IMR-90 (cell line): ENCODE data around the gene UBQLN2. TPM values are rescaled to one million over a fixed set of nuclear protein-coding genes. Genes with fewer than 3 reads are reported as not detected.

Source experiments
- ATAC-seq: fragments of 200-7000 bp; cut with Tn5 transposase; 2 replicates; pipeline ENCODE4 v1.9.1; 2020; ENCODE audit warnings: low read depth, mild to moderate bottlenecking, moderate library complexity
- BruUV-seq: library from RNA; stranded (reverse); fragments of 400-500 nt; replicated peaks from 2 replicates; lab custom pipeline; 2021; lab: Mats Ljungman, UMichigan
- CTCF ChIA-PET: fragments of 300-600 bp; formaldehyde crosslinking; extraction: SDS; loops from one replicate; lab custom pipeline; 2021; ENCODE audit warnings: antibody characterized with exemption; lab: Yijun Ruan, JAX
- POLR2A ChIA-PET: fragments of 300-600 bp; sonication (Branson Sonifier 250); formaldehyde crosslinking; loops from one replicate; lab custom pipeline; 2022; ENCODE audit warnings: antibody characterized with exemption; ENCODE audit not compliant: unreplicated experiment; lab: Charles Lee
- DNase-seq: peaks from one replicate; pipeline ENCODE4 v3.0.0; 2013
- H2AFZ ChIP-seq: replicated peaks from 2 replicates; pipeline ENCODE3; 2013; ENCODE audit warnings: low read length, mild to moderate bottlenecking; ENCODE audit not compliant: poor library complexity
- H2AK5ac ChIP-seq: 2 replicates; pipeline ENCODE4 v1.6.1; 2013; ENCODE audit warnings: low read depth, low read length, inconsistent platforms
- H2AK9ac ChIP-seq: replicated peaks from 2 replicates; pipeline ENCODE3; 2013; ENCODE audit warnings: mild to moderate bottlenecking, low read depth, low read length, moderate library complexity; ENCODE audit not compliant: poor library complexity
- H2BK120ac ChIP-seq: 2 replicates; pipeline ENCODE4 v1.6.1; 2013; ENCODE audit warnings: low read depth, low read length, inconsistent platforms
- H2BK15ac ChIP-seq: 3 replicates; pipeline ENCODE4 v1.6.1; 2013; ENCODE audit warnings: low read depth, low read length, inconsistent platforms
- H2BK20ac ChIP-seq: 2 replicates; pipeline ENCODE4 v1.6.1; 2013; ENCODE audit warnings: low read depth, mild to moderate bottlenecking, inconsistent platforms, low read length, moderate library complexity
- H2BK5ac ChIP-seq: 2 replicates; pipeline ENCODE4 v1.6.1; 2013; ENCODE audit warnings: mild to moderate bottlenecking, low read depth, low read length, inconsistent platforms; ENCODE audit not compliant: poor library complexity, severe bottlenecking
- H3K14ac ChIP-seq: replicated peaks from 2 replicates; pipeline ENCODE4 v1.6.1; 2013; ENCODE audit warnings: low read depth, low read length, inconsistent platforms
- H3K18ac ChIP-seq: 2 replicates; pipeline ENCODE4 v1.6.1; 2013; ENCODE audit warnings: low read depth, low read length, control low read depth
- H3K23ac ChIP-seq: 2 replicates; pipeline ENCODE4 v1.6.1; 2013; ENCODE audit warnings: low read depth, low read length, inconsistent platforms
- H3K27ac ChIP-seq: 2 replicates; pipeline ENCODE4 v1.5.1; 2013; ENCODE audit warnings: mild to moderate bottlenecking, control low read depth, low read length; ENCODE audit not compliant: insufficient read depth
- H3K27me3 ChIP-seq: 2 replicates; pipeline ENCODE4 v1.6.1; 2013; ENCODE audit warnings: low read length; ENCODE audit not compliant: control insufficient read depth, insufficient read depth
- H3K36me3 ChIP-seq: 2 replicates; pipeline ENCODE4 v1.6.1; 2013; ENCODE audit warnings: low read length, mixed read lengths; ENCODE audit not compliant: control insufficient read depth, insufficient read depth
- H3K4ac ChIP-seq: 2 replicates; pipeline ENCODE4 v1.6.1; 2013; ENCODE audit warnings: low read depth, low read length, inconsistent platforms
- H3K4me1 ChIP-seq: 2 replicates; pipeline ENCODE4 v1.6.1; 2013; ENCODE audit warnings: low read length, mixed read lengths; ENCODE audit not compliant: control insufficient read depth, insufficient read depth
- H3K4me2 ChIP-seq: 2 replicates; pipeline ENCODE4 v1.6.1; 2013; ENCODE audit warnings: low read depth, mild to moderate bottlenecking, control low read depth, low read length, moderate library complexity
- H3K4me3 ChIP-seq: 2 replicates; pipeline ENCODE4 v1.5.1; 2013; ENCODE audit warnings: low read depth, mild to moderate bottlenecking, control low read depth, low read length, moderate library complexity; ENCODE audit not compliant: insufficient read depth
- H3K56ac ChIP-seq: 2 replicates; pipeline ENCODE4 v1.6.1; 2013; ENCODE audit warnings: low read length, inconsistent platforms; ENCODE audit not compliant: insufficient read depth; ENCODE audit errors: extremely low read depth
- H3K79me1 ChIP-seq, 2 experiments: 2 replicates each; pipeline ENCODE4 v1.6.1; 2013; ENCODE audit warnings: low read length in 2 of 2, inconsistent platforms in 1 of 2, low read depth in 1 of 2
- H3K9ac ChIP-seq: 2 replicates; pipeline ENCODE4 v1.6.1; 2013; ENCODE audit warnings: low read depth, low read length, control low read depth
- H3K9me1 ChIP-seq: 2 replicates; pipeline ENCODE4 v1.6.1; 2013; ENCODE audit warnings: low read length, inconsistent platforms; ENCODE audit not compliant: insufficient read depth
- H3K9me3 ChIP-seq: 2 replicates; pipeline ENCODE4 v1.6.1; 2013; ENCODE audit warnings: low read length; ENCODE audit not compliant: control insufficient read depth, insufficient read depth
- H4K20me1 ChIP-seq: 2 replicates; pipeline ENCODE4 v1.6.1; 2013; ENCODE audit warnings: low read length, inconsistent platforms; ENCODE audit not compliant: insufficient read depth
- H4K5ac ChIP-seq: 2 replicates; pipeline ENCODE4 v1.6.1; 2013; ENCODE audit warnings: mild to moderate bottlenecking, low read depth, low read length, control low read depth
- H4K8ac ChIP-seq, 2 experiments: 2 replicates each; pipeline ENCODE4 v1.6.1; 2013; ENCODE audit warnings: low read depth in 2 of 2, low read length in 2 of 2, control low read depth in 1 of 2, inconsistent platforms in 1 of 2
- H4K91ac ChIP-seq: 2 replicates; pipeline ENCODE4 v1.6.1; 2013; ENCODE audit warnings: low read depth, low read length, inconsistent platforms; ENCODE audit not compliant: insufficient read depth
- CHD1 ChIP-seq: IDR thresholded peaks from 2 replicates; pipeline ENCODE4 v1.6.1; 2012; ENCODE audit warnings: low read depth, low read length, improper control_type of control experiment
- FOS ChIP-seq: fragments of 150-350 bp; IDR thresholded peaks from 2 replicates; pipeline ENCODE4 v1.6.1; 2016; ENCODE audit warnings: low read depth, low read length
- MAZ ChIP-seq: IDR thresholded peaks from 2 replicates; pipeline ENCODE4 v1.6.1; 2012; ENCODE audit warnings: low read depth, mild to moderate bottlenecking, low read length, improper control_type of control experiment, moderate library complexity, borderline replicate concordance
- POLR2A ChIP-seq: IDR thresholded peaks from 2 replicates; pipeline ENCODE4 v1.6.1; 2012; ENCODE audit warnings: mild to moderate bottlenecking, low read depth, low read length
- RAD21 ChIP-seq: IDR thresholded peaks from 2 replicates; pipeline ENCODE4 v1.6.1; 2012; ENCODE audit warnings: low read length, improper control_type of control experiment
- RFX5 ChIP-seq: IDR thresholded peaks from 2 replicates; pipeline ENCODE4 v1.8.0; 2012; ENCODE audit warnings: low read depth, mild to moderate bottlenecking, low read length, moderate library complexity
- WGBS, 2 experiments: methylation state at CpG; one replicate each; pipeline versions ENCODE4 v1.1.5 to v1.1.7; 2013; ENCODE audit warnings: missing lambda C conversion rate in 2 of 2; ENCODE audit not compliant: insufficient read length in 1 of 2; ENCODE audit errors: extremely low coverage in 2 of 2; 5-methylcytosine and 5-hydroxymethylcytosine counted together
- dilution Hi-C: fragments of 300-500 bp; cut with HindIII; formaldehyde crosslinking; loops from one replicate; pipeline ENCODE4 v1.14.3; 2018; ENCODE audit warnings: low sequenced_read_pairs; ENCODE audit not compliant: unreplicated experiment
- in situ Hi-C: fragments of 300-500 bp; cut with MboI; formaldehyde crosslinking; loops from 3 replicates; pipeline ENCODE4 v1.14.3; 2019; ENCODE audit warnings: low sequenced_read_pairs, inconsistent platforms, mixed read lengths
- intact Hi-C: fragments of 100-400 bp; cut with micrococcal nuclease; formaldehyde crosslinking; loops from 2 replicates; pipeline ENCODE4 v1.10.0; 2022
- polyA plus RNA-seq, 3 experiments: library from polyadenylated mRNA; depleted of rRNA; stranded (reverse); fragments of >200 nt; gene quantifications; 2 replicates each; pipeline ENCODE4 v1.2.3, GENCODE V29; 2012; ENCODE audit warnings: low replicate concordance in 1 of 3
- total RNA-seq: library from RNA; depleted of rRNA; stranded (reverse); fragments of >200 nt; gene quantifications from 2 replicates; pipeline ENCODE4 v1.2.3, GENCODE V29; 2012
- TF ChIP-seq, protein P1 (sequence below): fragments of 150-350 bp; IDR thresholded peaks from 2 replicates; pipeline ENCODE4 v1.6.1; 2016; ENCODE audit warnings: low read depth, mild to moderate bottlenecking, low read length, moderate library complexity, borderline replicate concordance
- TF ChIP-seq, protein P2 (sequence below): conservative IDR thresholded peaks from 2 replicates; pipeline ENCODE4 v1.5.1; 2012; ENCODE audit warnings: mild to moderate bottlenecking, low read depth, low read length, improper control_type of control experiment

UBQLN2 gene
- total and polyA plus RNA-seq, 2 of the 4 experiments (the other 2 are of a cell fraction) = 4.1 to 24.5 TPM

DNA sequence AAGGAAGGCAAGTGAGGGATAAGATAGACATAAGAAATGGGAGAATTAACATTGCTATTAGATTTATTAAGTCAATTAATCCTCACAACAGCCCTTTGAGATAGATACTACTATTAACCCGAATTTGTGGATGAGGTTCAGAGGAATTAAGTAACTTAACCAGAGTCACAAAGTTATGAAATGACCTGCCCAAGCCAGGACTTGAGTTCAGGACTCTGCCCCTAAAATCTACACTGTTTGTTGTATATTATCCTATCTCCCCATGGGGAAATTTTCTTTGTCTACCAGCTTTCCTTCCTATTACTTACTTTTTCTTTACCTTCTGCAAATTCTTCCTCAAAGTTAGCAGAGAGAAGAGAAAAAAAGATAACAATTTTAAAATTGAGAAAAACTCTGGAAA is 33.4 kb upstream of the UBQLN2 start:
- Histone ChIP-seq H4K91ac (no peak overlapping the region), H2BK15ac (no peak overlapping the region), H3K27ac (no peak overlapping the region), H2AFZ (no peak overlapping the region), H3K23ac (no peak overlapping the region), H3K18ac (no peak overlapping the region), H3K4me2 (no peak overlapping the region), H3K4me1 (no peaks in the 10 kb centered on the region), H3K9me1 (no peaks in the 10 kb centered on the region), H2AK5ac (no peak overlapping the region), H3K56ac (no peak overlapping the region), H3K9ac (no peak overlapping the region), H2BK120ac (no peak overlapping the region), H3K79me1 (no peaks in the 10 kb centered on the region), H2AK9ac (no peak overlapping the region), H3K14ac (no peak overlapping the region), H3K4ac (no peak overlapping the region), H4K5ac (no peak overlapping the region), H3K4me3 (no peak overlapping the region), H3K27me3 (no peaks in the 10 kb centered on the region), H2BK20ac (no peak overlapping the region), H3K36me3 (no peaks in the 10 kb centered on the region), H4K8ac (no peak overlapping the region), H4K20me1 (no peaks in the 10 kb centered on the region), H2BK5ac (no peak overlapping the region), H3K9me3 (no peaks in the 10 kb centered on the region)
- ChIA-PET CTCF (no interaction called here), POLR2A (no interaction called here)
- ATAC-seq (no peak), DNase-seq (no peak)
- in situ Hi-C loops = no loop called here
- no TSS peak for BruUV-seq
- dilution Hi-C loops = no loop called here
- intact Hi-C loops = no loop called here
- no CpG with 5 or more reads among the region's 1 CpG for WGBS, 2 experiments
- TF ChIP-seq FOS (no peak), MAZ (no peak), RAD21 (no peak), POLR2A (no peak), RFX5 (no peak), CHD1 (no peak)
- TF ChIP-seq, protein P1, sequence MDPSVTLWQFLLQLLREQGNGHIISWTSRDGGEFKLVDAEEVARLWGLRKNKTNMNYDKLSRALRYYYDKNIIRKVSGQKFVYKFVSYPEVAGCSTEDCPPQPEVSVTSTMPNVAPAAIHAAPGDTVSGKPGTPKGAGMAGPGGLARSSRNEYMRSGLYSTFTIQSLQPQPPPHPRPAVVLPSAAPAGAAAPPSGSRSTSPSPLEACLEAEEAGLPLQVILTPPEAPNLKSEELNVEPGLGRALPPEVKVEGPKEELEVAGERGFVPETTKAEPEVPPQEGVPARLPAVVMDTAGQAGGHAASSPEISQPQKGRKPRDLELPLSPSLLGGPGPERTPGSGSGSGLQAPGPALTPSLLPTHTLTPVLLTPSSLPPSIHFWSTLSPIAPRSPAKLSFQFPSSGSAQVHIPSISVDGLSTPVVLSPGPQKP = no peak
- TF ChIP-seq, protein P2, sequence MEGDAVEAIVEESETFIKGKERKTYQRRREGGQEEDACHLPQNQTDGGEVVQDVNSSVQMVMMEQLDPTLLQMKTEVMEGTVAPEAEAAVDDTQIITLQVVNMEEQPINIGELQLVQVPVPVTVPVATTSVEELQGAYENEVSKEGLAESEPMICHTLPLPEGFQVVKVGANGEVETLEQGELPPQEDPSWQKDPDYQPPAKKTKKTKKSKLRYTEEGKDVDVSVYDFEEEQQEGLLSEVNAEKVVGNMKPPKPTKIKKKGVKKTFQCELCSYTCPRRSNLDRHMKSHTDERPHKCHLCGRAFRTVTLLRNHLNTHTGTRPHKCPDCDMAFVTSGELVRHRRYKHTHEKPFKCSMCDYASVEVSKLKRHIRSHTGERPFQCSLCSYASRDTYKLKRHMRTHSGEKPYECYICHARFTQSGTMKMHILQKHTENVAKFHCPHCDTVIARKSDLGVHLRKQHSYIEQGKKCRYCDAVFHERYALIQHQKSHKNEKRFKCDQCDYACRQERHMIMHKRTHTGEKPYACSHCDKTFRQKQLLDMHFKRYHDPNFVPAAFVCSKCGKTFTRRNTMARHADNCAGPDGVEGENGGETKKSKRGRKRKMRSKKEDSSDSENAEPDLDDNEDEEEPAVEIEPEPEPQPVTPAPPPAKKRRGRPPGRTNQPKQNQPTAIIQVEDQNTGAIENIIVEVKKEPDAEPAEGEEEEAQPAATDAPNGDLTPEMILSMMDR = no peak
